CD4-positive, alpha-beta T cell (primary cell): ENCODE measurements around the gene PAQR4. TPM values are rescaled to one million over a fixed set of nuclear protein-coding genes. Genes with fewer than 3 reads are reported as not detected.

ENCODE experiments used
- ATAC-seq: fragments of 200-7000 bp; cut with Tn5 transposase; one replicate; pipeline ENCODE4 v1.10.0; 2022; ENCODE audit warnings: mild to moderate bottlenecking; ENCODE audit not compliant: poor library complexity
- CTCF ChIA-PET: fragments of 350-600 bp; sonication (Branson Sonifier 250); formaldehyde crosslinking; loops from one replicate; lab custom pipeline; 2021; ENCODE audit warnings: antibody characterized with exemption, inconsistent platforms; lab: Charles Lee
- POLR2A ChIA-PET: fragments of 350-600 bp; sonication (Branson Sonifier 250); formaldehyde crosslinking; loops from one replicate; lab custom pipeline; 2021; ENCODE audit warnings: antibody characterized with exemption, inconsistent platforms; lab: Charles Lee
- DNase-seq, 14 experiments: peaks; one replicate each; pipeline ENCODE4 v3.0.0-alpha.2; 2013 to 2020; ENCODE audit warnings: mixed read lengths in 2 of 14
- H3K27ac ChIP-seq, 2 donors: one replicate each; pipeline versions ENCODE4 v1.5.1 to v1.7.0; 2013; ENCODE audit warnings: low read length in 2 of 2, low read depth in 1 of 2, mild to moderate bottlenecking in 1 of 2
- H3K27me3 ChIP-seq, 2 experiments: 1 replicate in 1 of 2; 2 replicates in 1 of 2; pipeline versions ENCODE4 v1.6.1 to v1.7.0; 2013; ENCODE audit warnings: low read length in 2 of 2, control low read depth in 1 of 2, mild to moderate bottlenecking in 1 of 2, moderate library complexity in 1 of 2; ENCODE audit not compliant: insufficient read depth in 2 of 2, control insufficient read depth in 1 of 2
- H3K36me3 ChIP-seq: one replicate; pipeline ENCODE4 v1.6.1; 2013; ENCODE audit warnings: low read length, control low read depth; ENCODE audit not compliant: insufficient read depth
- H3K4me1 ChIP-seq: one replicate; pipeline ENCODE4 v1.6.1; 2013; ENCODE audit warnings: low read length, control low read depth; ENCODE audit not compliant: insufficient read depth
- H3K4me3 ChIP-seq: one replicate; pipeline ENCODE4 v1.5.1; 2013; ENCODE audit warnings: mild to moderate bottlenecking, low read length, moderate library complexity
- H3K9me3 ChIP-seq, 2 experiments: 1 replicate in 1 of 2; 2 replicates in 1 of 2; pipeline versions ENCODE4 v1.6.1 to v1.7.0; 2013; ENCODE audit warnings: low read length in 2 of 2, mild to moderate bottlenecking in 2 of 2, control low read depth in 1 of 2, moderate library complexity in 1 of 2; ENCODE audit not compliant: control insufficient read depth in 1 of 2, insufficient read depth in 1 of 2
- H3K27ac Mint-ChIP-seq: one replicate; pipeline ENCODE4 v1.8.0; 2020; ENCODE audit warnings: mixed read lengths
- H3K27me3 Mint-ChIP-seq: one replicate; pipeline ENCODE4 v1.8.0; 2021; ENCODE audit warnings: mixed read lengths
- H3K36me3 Mint-ChIP-seq: one replicate; pipeline ENCODE4 v1.8.0; 2021; ENCODE audit warnings: low read depth, mixed read lengths
- H3K4me1 Mint-ChIP-seq: one replicate; pipeline ENCODE4 v1.8.0; 2021; ENCODE audit warnings: low read depth, mixed read lengths
- H3K4me3 Mint-ChIP-seq: one replicate; pipeline ENCODE4 v1.8.0; 2020; ENCODE audit warnings: mild to moderate bottlenecking, mixed read lengths
- H3K9me3 Mint-ChIP-seq: one replicate; pipeline ENCODE4 v1.8.0; 2020; ENCODE audit warnings: mixed read lengths
- intact Hi-C, 2 experiments: fragments of 100-400 bp; cut with DNase I in 1 of 2; cut with micrococcal nuclease in 1 of 2; formaldehyde crosslinking; loops; one replicate each; pipeline versions ENCODE4 v1.15.1 to v1.9.0; 2023 to 2025; cut with DNase I, micrococcal nuclease
- total RNA-seq, 174 experiments: library from RNA in 2 of 174; stranded (reverse) in 2 of 174; gene quantifications; one replicate each; pipeline ENCODE4 v1.2.3 and lab custom pipeline; 2021 to 2026
- TF ChIP-seq, protein P1 (sequence below): fragments of 200-600 bp; IDR thresholded peaks from one replicate; pipeline ENCODE4 v1.8.0; 2022; ENCODE audit warnings: antibody characterized with exemption, mild to moderate bottlenecking

Gene PAQR4
- total RNA-seq, 2 experiments from 2014 or later: 0.39 to 0.44 TPM

- POLR2A ChIA-PET: interaction anchor here (0.5 kb wide), 1 partner anchor 54 kb away, joined by 5 read pairs; no protein-coding TSS in a partner anchor
- peaks cover 49% of the 10 kb centered on the region for H3K4me1 ChIP-seq
Observed at GRCh38 chr16:3009568-3010390, 40.6 kb downstream of the PAQR4 start.

DNA sequence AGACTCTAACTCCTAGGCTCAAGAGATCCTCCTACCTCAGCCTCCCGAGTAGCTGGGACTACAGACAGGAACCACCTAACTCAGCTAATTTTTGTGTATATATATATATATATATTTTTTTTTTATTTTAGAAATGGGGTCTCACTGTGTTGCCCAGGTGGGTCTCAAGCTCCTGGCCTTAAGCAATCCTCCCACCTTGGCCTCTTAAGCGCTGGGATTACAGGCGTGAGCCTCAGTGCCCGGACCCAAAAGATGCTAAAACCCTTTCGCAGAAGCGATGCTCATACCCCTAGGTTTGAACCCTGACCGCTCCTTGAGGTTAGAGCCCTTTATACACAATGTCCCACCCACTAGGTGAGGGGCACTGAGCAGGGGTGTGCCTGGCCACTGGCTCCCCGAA, 41.4 kb downstream of the PAQR4 start:
- peaks cover 46% of the 10 kb centered on the region for H3K4me1 ChIP-seq
- intact Hi-C loops: no loop called here
- H3K4me1 Mint-ChIP-seq: peaks cover 23% of the 10 kb centered on the region
- peaks cover 6 to 9% of the 10 kb centered on the region in 2 experiments for H3K27me3 ChIP-seq
- peaks cover 0 to 10% of the 10 kb centered on the region in 2 experiments for H3K9me3 ChIP-seq
- ChIA-PET POLR2A (no interaction called here), CTCF (interaction anchor here (11.4 kb wide), 1 partner anchor 19 kb away, joined by 181 read pairs; no protein-coding TSS in a partner anchor)
- no peak overlapping the region for H3K4me3 Mint-ChIP-seq
- H3K27ac ChIP-seq: no peak overlapping the region
- no peak overlapping the region for H3K4me3 ChIP-seq
- no peaks in the 10 kb centered on the region for H3K36me3 ChIP-seq
- peaks cover 28% of the 10 kb centered on the region for H3K27me3 Mint-ChIP-seq
- H3K9me3 Mint-ChIP-seq: no peaks in the 10 kb centered on the region
- TF ChIP-seq, protein P1, sequence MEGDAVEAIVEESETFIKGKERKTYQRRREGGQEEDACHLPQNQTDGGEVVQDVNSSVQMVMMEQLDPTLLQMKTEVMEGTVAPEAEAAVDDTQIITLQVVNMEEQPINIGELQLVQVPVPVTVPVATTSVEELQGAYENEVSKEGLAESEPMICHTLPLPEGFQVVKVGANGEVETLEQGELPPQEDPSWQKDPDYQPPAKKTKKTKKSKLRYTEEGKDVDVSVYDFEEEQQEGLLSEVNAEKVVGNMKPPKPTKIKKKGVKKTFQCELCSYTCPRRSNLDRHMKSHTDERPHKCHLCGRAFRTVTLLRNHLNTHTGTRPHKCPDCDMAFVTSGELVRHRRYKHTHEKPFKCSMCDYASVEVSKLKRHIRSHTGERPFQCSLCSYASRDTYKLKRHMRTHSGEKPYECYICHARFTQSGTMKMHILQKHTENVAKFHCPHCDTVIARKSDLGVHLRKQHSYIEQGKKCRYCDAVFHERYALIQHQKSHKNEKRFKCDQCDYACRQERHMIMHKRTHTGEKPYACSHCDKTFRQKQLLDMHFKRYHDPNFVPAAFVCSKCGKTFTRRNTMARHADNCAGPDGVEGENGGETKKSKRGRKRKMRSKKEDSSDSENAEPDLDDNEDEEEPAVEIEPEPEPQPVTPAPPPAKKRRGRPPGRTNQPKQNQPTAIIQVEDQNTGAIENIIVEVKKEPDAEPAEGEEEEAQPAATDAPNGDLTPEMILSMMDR: no peak
- ATAC-seq: no peak
- no peaks in the 10 kb centered on the region for H3K36me3 Mint-ChIP-seq
- no peak for DNase-seq
- H3K27ac Mint-ChIP-seq: no peak overlapping the region

More at GRCh38 chr16:3009568-3010390, 40.6 kb downstream of the PAQR4 start:
- no peak overlapping the region for H3K27ac ChIP-seq
- peaks cover 6 to 9% of the 10 kb centered on the region in 2 experiments for H3K27me3 ChIP-seq
- ATAC-seq (no peak), DNase-seq (no peak)
- peaks cover 0 to 10% of the 10 kb centered on the region in 2 experiments for H3K9me3 ChIP-seq
- CTCF ChIA-PET: interaction anchor here (11.4 kb wide), 1 partner anchor 20 kb away, joined by 181 read pairs; no protein-coding TSS in a partner anchor
- Mint-ChIP-seq H3K4me3 (no peak overlapping the region), H3K36me3 (no peaks in the 10 kb centered on the region), H3K4me1 (peaks cover 27% of the 10 kb centered on the region), H3K27ac (no peak overlapping the region), H3K27me3 (peaks cover 31% of the 10 kb centered on the region), H3K9me3 (no peaks in the 10 kb centered on the region)
- TF ChIP-seq, protein P1: no peak
- no peaks in the 10 kb centered on the region for H3K36me3 ChIP-seq
- intact Hi-C loops: no loop called here
- no peak overlapping the region for H3K4me3 ChIP-seq

DNA sequence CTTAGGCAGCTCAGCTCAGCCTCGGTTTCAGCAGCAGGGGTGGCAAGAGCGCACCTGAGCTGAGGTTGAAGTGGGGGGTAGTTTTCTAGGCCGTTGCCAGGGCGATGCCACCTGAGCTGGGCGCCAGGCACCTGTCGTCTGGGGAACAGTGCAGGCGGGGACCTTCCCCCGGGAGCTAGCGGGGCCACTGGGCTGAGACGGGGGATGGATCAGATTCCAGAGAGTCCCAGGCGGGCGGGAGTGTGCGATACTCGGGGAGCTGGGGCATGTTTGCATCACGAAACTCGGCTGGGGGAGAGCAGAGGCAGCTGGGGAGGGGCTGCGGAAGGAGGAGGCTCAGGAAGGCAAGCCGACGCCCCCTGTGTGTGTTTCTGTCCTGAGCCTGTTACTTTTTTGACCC, 43.1 kb downstream of the PAQR4 start:
- no peaks in the 10 kb centered on the region for H3K9me3 Mint-ChIP-seq
- peaks cover 37% of the 10 kb centered on the region for H3K4me1 ChIP-seq
- ATAC-seq: no peak
- H3K36me3 Mint-ChIP-seq: no peaks in the 10 kb centered on the region
- no peaks in the 10 kb centered on the region for H3K36me3 ChIP-seq
- H3K4me3 Mint-ChIP-seq: no peak overlapping the region
- peaks cover 17% of the 10 kb centered on the region for H3K4me1 Mint-ChIP-seq
- H3K27me3 ChIP-seq: peaks cover 8 to 9% of the 10 kb centered on the region in 2 experiments
- no peak overlapping the region for H3K4me3 ChIP-seq
- TF ChIP-seq, protein P1: no peak
- ChIA-PET POLR2A (interaction anchor here (1.0 kb wide), 1 partner anchor 10 kb away, joined by 3 read pairs; no protein-coding TSS in a partner anchor), CTCF (no interaction called here)
- peaks cover 0 to 10% of the 10 kb centered on the region in 2 experiments for H3K9me3 ChIP-seq
- no peak overlapping the region for H3K27ac ChIP-seq
- intact Hi-C loops: no loop called here
- H3K27me3 Mint-ChIP-seq: peaks cover 26% of the 10 kb centered on the region
- DNase-seq: no peak
- no peak overlapping the region for H3K27ac Mint-ChIP-seq
